Omental fat pad (tissue), 4 donors: ENCODE data around the gene SCAF11. TPM values are rescaled to one million over a fixed set of nuclear protein-coding genes. Genes with fewer than 3 reads are reported as not detected.

Experiments
- ATAC-seq: fragments of 150-250 bp; one replicate; pipeline ENCODE4 v1.9.1; 2016; ENCODE audit warnings: mild to moderate bottlenecking, moderate library complexity; ENCODE audit not compliant: low FRiP score
- DNase-seq: peaks from one replicate; pipeline ENCODE4 v3.0.0-alpha.2; 2019; ENCODE audit warnings: low spot score
- CTCF ChIP-seq, 3 donors: fragments of 450-650 bp; IDR thresholded peaks; one replicate each; pipeline ENCODE4 v1.5.1; 2016 to 2017; ENCODE audit warnings: antibody characterized with exemption in 3 of 3, mild to moderate bottlenecking in 3 of 3, moderate library complexity in 2 of 3
- total RNA-seq, 4 donors: library from RNA; depleted of rRNA; stranded (reverse); fragments of >200 nt; gene quantifications; one replicate each; pipeline ENCODE4 v1.1.0, GENCODE V29; 2016

Gene SCAF11
- total RNA-seq, 4 donors from 2014 or later = 110 to 205 (median 156) TPM

- DNase-seq = no peak
- no peak for TF ChIP-seq CTCF (IDR thresholded peaks at IDR 0.05)
- no peak for ATAC-seq
Observed at GRCh38 chr12:45939759-45940158, 50.6 kb downstream of the SCAF11 start.

GRCh38 chr12:45938566-45938965 is 51.8 kb downstream of the SCAF11 start:
- no peak for TF ChIP-seq CTCF (IDR thresholded peaks at IDR 0.05)
- no peak for ATAC-seq
- no peak for DNase-seq

GRCh38 chr12:45934956-45935355 is 55.4 kb downstream of the SCAF11 start:
- TF ChIP-seq CTCF (IDR thresholded peaks at IDR 0.05) = no peak
- no peak for DNase-seq
- no peak for ATAC-seq

GRCh38 chr12:45933504-45933903 is 56.9 kb downstream of the SCAF11 start:
- TF ChIP-seq CTCF (IDR thresholded peaks at IDR 0.05) = no peak
- DNase-seq = no peak
- ATAC-seq = no peak

- ATAC-seq = no peak
- TF ChIP-seq CTCF (IDR thresholded peaks at IDR 0.05) = no peak
- DNase-seq = no peak
Observed at GRCh38 chr12:45930369-45930768, 60.0 kb downstream of the SCAF11 start.

- TF ChIP-seq CTCF (IDR thresholded peaks at IDR 0.05) = no peak
- ATAC-seq = no peak
- DNase-seq = no peak
Observed at GRCh38 chr12:45928309-45928708, 62.1 kb downstream of the SCAF11 start.

GRCh38 chr12:45918818-45919217 is 71.6 kb downstream of the SCAF11 start:
- ATAC-seq = no peak
- no peak for DNase-seq
- TF ChIP-seq CTCF (IDR thresholded peaks at IDR 0.05) = no peak
